Esophagus squamous epithelium (tissue), 4 donors: ENCODE data around the gene SOD1.

Source experiments
- POLR2A ChIP-seq, 4 donors: fragments of 450-650 bp; IDR thresholded peaks; one replicate each; pipeline ENCODE4 v1.6.1; 2017; ENCODE audit warnings: antibody characterized with exemption in 4 of 4, mild to moderate bottlenecking in 4 of 4, moderate library complexity in 3 of 4
- TF ChIP-seq, protein P1 (sequence below), 6 experiments: fragments of 450-650 bp in 4 of 6; fragments of 200-600 bp in 2 of 6; sonication (generic) in 2 of 6; IDR thresholded peaks; one replicate each; pipeline ENCODE4 v1.5.1; 2016 to 2019; ENCODE audit warnings: antibody characterized with exemption in 6 of 6, mild to moderate bottlenecking in 4 of 6, moderate library complexity in 4 of 6

DNA sequence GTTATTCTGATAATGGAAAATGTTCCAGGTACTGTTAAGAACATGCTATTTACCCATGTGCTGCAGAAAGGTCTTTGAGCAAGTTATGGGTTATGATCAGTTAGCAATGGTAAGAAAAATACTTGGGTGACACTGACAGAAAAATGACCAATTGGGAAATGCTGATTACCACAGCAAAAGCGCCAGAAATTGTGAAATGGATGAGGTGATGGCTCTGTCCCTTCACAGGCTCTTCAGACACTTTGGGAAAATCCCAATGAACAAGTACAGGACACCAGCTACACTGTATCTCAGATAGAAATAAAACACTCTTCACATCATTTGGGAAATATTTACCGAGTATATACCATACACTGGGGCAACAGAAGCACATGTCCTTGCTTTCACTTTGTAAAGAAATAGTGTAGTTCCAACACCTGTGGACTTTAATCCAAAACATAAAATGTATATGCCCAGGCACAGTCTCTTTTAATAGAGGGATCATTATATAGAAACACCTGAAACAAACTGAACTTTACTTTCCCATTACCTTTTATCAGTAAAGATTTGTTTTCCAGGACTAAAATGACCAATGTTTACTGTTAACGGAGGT is 13.9 kb downstream of the SOD1 start:
- TF ChIP-seq, protein P1, sequence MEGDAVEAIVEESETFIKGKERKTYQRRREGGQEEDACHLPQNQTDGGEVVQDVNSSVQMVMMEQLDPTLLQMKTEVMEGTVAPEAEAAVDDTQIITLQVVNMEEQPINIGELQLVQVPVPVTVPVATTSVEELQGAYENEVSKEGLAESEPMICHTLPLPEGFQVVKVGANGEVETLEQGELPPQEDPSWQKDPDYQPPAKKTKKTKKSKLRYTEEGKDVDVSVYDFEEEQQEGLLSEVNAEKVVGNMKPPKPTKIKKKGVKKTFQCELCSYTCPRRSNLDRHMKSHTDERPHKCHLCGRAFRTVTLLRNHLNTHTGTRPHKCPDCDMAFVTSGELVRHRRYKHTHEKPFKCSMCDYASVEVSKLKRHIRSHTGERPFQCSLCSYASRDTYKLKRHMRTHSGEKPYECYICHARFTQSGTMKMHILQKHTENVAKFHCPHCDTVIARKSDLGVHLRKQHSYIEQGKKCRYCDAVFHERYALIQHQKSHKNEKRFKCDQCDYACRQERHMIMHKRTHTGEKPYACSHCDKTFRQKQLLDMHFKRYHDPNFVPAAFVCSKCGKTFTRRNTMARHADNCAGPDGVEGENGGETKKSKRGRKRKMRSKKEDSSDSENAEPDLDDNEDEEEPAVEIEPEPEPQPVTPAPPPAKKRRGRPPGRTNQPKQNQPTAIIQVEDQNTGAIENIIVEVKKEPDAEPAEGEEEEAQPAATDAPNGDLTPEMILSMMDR (IDR thresholded peaks at IDR 0.05), result no peak
- TF ChIP-seq POLR2A (IDR thresholded peaks at IDR 0.05), result no peak
